Upper lobe of left lung (tissue), 4 donors: ENCODE data around the gene SECTM1.

ENCODE experiments used
- POLR2A ChIP-seq, 4 donors: fragments of 450-650 bp; IDR thresholded peaks; one replicate each; pipeline ENCODE4 v1.5.1; 2016 to 2017; ENCODE audit warnings: antibody characterized with exemption in 4 of 4, mild to moderate bottlenecking in 2 of 4
- POLR2AphosphoS5 ChIP-seq, 2 donors: sonication (generic); formaldehyde crosslinking; IDR thresholded peaks; one replicate each; pipeline ENCODE4 v1.5.1; 2017; ENCODE audit warnings: antibody characterized with exemption in 2 of 2
- TF ChIP-seq, protein P1 (sequence below), 6 experiments: fragments of 450-650 bp in 4 of 6; fragments of 200-600 bp in 2 of 6; sonication (generic) in 2 of 6; IDR thresholded peaks; one replicate each; pipeline ENCODE4 v1.5.1; 2016 to 2019; ENCODE audit warnings: antibody characterized with exemption in 6 of 6

DNA sequence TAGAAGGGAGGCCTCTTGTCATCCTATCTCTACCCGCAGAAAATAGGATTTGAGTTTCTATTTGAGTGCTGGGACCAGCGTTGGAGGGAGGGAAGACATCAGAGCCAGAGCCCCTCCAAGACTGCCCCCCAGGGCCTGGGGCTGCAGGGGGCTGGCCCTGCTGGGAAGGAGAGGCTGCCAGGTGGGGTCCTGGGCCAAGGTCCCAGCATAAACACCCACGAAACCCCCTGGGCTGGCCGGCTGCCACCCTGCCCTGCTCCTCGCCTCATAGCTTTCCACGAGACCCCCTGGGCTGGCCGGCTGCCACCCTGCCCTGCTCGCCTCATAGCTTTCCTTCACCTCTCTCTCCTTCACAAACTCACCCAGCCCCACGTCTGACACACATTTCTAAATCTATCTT, 14.9 kb upstream of the SECTM1 start:
- TF ChIP-seq, protein P1, sequence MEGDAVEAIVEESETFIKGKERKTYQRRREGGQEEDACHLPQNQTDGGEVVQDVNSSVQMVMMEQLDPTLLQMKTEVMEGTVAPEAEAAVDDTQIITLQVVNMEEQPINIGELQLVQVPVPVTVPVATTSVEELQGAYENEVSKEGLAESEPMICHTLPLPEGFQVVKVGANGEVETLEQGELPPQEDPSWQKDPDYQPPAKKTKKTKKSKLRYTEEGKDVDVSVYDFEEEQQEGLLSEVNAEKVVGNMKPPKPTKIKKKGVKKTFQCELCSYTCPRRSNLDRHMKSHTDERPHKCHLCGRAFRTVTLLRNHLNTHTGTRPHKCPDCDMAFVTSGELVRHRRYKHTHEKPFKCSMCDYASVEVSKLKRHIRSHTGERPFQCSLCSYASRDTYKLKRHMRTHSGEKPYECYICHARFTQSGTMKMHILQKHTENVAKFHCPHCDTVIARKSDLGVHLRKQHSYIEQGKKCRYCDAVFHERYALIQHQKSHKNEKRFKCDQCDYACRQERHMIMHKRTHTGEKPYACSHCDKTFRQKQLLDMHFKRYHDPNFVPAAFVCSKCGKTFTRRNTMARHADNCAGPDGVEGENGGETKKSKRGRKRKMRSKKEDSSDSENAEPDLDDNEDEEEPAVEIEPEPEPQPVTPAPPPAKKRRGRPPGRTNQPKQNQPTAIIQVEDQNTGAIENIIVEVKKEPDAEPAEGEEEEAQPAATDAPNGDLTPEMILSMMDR (IDR thresholded peaks at IDR 0.05) = no peak
- TF ChIP-seq POLR2AphosphoS5 (IDR thresholded peaks at IDR 0.05) (no peak), POLR2A (IDR thresholded peaks at IDR 0.05) (no peak)
